ENCODE data around the gene ANKRD55. TPM values are rescaled to one million over a fixed set of nuclear protein-coding genes. Genes with fewer than 3 reads are reported as not detected.

Gene ANKRD55
- total RNA-seq, 1 donor from 2014 or later = not detected

DNA sequence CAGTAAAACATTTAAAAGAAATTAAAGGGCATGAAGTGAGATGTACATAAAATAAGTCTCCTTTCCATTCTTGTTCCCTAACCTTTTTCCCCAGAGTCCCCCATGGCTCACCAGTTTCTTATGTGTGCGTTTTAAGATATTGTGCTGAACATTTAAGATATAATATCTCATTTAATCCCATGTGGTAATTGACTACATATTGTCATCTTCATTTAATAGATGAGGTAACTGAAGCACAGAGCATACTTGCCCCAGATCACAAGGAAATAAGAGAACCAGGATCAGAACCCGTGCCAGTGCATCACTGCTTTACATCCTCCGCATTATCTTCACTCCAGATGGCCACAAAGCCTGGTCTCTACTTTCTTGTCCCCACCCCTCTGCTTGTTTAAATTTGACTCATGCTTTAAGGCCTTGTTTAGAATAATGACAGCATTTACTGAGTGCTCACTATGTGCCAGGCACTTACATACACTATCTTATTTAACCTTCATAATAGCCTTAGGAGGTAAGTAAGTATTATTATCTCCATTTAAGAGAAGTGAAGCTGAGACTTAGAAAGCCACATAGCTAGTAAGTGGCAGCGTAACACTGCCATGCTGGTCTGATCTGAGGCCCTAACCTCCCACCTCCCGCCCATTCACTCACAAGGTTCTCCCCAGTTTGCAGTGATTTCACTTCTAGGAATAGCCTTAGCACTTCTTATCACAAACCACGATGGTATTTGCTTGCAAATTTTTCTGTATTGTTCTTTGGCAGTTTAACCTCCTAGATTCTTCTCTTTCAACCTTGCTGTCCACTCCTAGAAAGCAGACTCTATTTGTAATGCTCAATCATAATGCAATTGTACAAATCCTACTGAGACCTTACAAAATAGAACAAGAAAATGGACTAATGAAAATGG, 160.0 kb downstream of the ANKRD55 start:
- no peak for ATAC-seq

DNA sequence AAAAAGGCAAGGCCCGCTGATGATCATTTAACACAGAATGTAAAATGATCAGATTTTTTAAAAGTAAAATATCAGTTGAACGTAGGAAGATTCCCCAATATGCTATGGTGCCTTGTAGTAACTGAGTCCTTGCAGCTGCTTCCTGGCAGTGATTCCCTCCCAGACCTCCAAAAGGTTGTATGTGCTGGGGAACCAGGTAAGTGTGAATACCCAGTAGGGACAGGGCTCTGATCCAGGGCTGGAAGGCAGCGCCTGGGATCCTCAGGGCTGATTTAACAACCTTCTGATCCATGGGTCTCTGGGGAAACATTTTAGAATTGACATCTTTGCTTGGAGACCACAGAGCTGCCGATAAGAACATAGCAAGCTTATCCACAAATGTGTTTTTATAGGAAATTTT, 161.7 kb downstream of the ANKRD55 start:
- ATAC-seq = no peak

DNA sequence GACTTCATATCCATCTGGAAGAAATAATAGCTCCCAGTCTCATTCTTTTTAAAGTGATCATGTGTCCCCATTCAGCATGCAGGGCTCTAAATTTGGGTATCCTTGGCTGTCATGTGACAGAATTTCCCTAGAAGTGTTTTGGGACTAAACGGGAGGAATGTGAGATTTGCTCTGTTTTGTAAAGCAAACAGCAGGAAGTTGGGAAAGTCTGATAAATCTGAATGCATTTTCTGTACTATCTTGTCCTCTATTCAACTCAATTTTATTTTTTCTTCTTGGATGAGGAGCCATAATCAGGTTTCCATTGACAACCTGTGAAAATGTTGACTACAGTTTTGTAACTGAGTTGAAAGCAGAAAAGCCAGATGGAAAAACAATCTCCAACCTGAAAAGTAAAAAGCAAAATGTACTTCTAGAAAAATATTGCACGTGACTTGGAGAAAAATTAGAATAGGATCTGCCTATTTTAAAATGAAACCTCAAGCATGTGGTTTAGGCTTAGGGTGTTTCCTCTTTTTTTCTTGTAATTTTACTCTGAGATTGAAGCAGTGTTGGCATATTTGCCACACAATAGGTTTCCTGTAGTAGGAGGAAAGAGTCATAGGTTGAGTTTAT, 162.2 kb downstream of the ANKRD55 start:
- no peak for ATAC-seq

DNA sequence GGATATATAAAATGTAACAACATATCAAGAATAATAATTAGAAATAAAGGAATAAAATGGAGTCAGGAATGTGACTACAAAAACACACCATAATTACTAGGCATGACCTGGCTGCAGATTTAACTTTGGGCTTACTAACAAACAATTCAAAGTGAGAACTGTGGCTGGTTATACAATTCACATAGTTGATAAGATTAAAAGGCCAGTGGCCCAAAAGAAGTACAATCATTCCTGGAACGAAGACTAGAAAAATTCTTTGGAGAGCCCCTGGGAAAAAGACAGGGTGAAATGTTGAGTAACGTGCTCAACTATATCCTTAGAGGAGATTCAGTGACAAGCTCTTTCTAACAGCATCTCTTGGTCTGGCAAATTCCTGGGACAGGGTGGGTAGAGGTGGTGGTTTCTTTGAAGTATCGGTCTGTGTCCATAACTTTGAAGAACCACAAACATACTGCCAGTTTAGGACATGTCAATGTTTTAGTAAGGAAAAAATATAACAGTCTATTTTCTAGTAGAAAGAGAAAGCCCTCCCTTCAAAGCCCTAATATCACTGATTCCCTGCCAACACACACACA, 163.4 kb downstream of the ANKRD55 start:
- ATAC-seq = no peak

DNA sequence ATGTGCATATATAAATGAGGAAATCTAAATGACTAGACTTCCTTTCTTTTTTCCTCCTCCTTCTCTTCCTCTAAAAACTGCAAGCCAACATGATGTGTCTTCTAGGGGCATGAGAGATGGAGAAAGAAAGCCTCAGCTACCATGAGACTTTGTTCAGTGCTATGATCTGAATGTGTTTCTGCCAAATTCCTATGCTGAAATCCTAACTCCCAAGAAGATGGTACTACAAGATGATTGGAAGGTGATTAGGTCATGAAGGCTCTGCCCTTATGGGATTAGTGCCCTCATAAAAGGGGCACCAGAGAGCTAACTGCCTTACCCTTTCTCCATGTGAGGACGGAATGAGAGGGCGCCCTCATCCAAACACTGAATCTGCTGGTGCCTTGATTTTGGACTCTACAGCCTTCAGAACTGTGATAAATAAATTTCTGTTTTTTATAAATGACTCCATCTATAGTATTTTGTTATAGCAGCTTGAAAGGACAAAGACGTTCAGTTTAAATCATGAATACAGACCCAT, 166.1 kb downstream of the ANKRD55 start:
- no peak for ATAC-seq

DNA sequence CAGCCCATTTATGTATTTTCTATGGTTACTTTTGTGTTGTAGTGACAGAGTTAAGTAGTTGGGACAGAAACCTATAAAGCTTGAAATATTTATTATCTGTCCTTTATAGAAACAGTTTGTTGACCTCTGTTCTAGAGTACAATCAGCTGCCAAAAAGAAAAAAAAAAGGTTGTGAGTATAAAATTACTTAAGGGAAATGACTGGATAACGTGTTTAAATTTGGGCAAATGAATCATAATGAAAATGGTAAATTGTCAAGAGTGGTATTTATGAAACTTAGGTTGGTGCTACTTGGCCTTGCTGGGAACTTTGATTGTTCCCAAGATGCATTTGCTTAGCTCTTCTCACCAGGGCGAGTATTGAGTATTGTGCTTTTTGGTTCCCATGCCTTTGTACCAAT, 168.1 kb downstream of the ANKRD55 start:
- no peak for ATAC-seq

DNA sequence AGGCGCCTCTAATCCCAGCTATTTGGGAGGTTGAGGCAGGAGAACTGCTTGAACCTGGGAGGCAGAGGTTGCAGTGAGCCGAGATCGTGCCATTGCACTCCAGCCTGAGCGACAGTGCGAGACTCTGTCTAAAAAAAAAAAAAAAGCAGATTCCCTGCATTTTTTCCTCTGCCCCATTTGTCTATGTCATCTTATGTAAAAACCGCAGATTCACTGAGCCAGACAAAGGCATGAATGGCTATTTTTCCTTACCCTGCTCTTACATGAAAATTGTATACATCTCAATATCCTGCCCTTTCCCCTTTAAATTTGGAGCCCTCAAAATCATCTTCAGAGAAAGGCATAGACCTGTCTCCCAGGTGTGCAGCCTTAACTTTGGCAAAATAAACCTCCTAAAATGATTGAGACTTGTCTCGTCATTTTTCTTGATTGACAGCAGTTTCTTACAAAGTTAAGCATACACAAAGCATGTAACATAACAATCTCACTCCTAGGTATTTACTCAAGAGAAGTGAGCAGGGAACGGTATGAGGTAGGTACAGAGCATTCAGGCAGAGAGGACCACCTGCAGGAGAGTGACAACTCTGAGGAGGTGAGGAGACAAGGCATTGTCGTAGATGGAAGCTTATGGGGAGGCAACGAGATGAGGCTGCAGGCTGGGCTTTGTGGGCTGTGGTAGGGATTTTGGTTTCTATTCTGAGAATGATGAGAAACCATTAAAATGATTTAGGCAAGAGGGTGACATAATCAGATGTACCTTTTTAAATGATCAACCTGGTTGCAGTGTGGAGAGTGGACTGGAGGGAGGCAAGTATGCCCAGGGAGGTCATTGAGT, 172.6 kb downstream of the ANKRD55 start:
- ATAC-seq = no peak

DNA sequence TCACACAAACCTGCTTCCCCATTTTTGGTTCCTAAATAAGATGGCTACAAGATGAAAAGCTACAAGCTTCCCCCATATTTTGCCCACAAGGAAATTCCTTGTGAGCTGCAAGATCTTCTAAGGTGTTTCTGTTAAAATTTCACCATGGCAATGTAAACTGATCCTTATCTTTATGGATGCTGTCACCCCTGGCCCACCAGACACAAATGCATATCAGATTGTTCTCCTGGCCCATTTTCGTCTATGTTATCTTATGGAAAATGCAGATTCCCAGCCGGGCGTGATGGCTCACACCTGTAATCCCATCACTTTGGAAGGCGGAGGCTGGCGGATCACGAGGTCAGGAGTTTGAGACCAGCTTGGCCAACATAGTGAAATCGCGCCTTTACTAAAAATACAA, 173.3 kb downstream of the ANKRD55 start:
- no peak for ATAC-seq

DNA sequence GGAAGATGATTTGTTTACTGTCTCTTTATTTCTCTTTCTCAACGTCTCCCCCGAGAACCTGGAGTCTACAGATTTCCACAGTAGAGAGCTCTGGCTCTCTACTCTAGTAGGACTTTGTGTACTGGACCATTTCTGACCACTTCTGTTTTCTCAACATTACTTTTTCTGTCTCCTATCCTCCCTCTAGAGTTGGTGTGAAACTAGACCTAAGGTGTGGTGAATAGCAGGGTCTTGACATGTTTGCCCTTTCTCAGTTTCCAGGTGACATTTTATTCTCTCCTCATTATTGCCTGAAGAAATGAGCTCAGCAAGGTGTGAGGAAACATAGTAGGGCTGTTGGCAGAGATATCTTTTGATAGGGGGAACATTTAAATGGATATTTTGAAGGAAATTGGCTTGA, 176.3 kb downstream of the ANKRD55 start:
- no peak for ATAC-seq

DNA sequence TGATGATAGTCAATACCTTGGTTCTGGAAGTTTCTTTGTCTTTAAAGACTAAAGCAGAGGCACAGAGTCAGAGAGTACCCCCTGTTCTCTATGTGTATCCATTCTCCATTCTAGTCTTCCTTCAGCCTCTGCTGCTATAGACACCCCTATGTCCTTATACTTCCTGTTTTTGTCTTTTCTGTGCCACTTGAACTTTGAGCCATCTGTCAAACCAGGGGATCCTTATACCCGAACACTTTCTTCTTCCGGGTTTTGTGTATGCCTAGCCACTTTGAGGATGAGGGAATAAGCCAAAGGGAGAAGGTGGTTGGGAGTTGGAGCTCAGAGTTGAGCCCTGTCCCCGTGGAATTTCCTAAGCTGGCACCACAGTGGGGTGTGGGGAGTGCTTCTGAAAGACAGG, 177.3 kb downstream of the ANKRD55 start:
- no peak for ATAC-seq

DNA sequence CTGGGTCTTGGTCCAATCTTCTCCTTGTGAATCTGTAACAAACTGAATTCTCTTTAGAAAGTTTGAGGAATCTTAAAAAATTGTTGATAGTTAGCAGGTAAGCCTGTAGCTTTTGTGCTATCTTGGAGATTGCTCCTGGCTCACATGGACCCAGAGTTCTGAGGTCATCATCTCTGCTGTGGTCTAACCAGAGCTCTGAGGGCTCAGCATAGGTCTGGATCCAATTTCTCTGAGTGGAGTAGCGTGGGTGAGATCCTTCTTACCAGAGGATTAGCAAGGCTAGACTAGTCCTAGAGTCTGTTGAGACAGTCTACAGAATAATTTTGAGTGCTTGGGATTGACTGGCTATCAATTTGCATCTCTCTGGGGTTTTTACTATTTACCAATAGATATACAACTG, 177.8 kb downstream of the ANKRD55 start:
- no peak for ATAC-seq

DNA sequence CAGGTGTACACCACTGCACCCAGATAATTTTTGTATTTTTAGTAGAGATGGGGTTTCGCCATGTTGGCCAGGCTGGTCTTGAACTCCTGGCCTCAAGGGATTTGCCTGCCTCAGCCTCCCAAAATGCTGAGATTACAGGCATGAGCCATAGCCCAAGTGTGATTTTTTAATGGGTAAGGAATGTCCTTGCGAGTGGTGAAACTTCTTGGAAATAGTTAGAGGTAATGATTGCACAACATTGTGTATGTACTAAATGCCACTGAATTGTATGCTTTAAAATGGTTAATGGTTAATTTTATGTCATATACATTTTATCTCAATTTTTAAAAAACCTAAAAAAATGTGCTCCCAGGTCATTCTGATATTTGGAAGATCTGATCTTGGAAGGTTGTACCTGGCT, 178.5 kb downstream of the ANKRD55 start:
- no peak for ATAC-seq

DNA sequence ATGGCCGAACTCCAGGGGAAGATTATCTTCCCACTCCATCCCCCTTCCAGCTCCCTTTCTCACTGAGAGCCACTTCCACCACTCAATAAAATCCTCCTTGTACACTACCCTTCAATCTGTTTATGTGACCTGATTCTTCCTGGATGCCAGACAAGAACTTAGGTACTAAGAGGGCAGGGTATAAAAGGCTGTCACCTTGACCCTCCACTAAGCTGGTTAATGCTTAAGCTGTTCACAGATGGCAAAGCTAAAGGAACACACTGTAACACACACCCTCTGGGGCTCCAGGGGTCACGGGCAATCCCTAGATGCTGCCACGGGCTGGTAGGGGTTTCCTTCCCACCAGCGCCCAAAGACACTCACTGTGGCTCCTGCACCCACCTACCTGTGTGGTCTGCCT, 179.8 kb downstream of the ANKRD55 start:
- ATAC-seq = no peak

DNA sequence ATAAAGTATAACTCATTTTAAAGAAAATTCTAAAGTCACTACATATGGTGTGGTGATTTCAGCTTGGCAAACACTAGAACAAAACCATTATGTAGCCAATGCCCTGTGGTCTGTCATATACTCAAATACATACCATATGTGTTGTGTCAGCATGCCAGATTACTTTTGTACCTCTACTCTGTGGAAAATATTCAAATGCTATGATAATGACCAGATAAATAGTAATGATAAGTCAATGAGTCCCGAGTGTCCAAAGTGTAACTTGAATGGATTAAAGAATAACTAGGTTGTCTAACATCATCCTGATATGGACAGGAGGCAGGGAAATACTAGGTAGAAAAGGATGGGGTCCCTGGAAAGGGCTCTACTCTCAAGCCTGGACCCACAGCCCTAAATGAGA, 180.4 kb downstream of the ANKRD55 start:
- ATAC-seq = no peak

DNA sequence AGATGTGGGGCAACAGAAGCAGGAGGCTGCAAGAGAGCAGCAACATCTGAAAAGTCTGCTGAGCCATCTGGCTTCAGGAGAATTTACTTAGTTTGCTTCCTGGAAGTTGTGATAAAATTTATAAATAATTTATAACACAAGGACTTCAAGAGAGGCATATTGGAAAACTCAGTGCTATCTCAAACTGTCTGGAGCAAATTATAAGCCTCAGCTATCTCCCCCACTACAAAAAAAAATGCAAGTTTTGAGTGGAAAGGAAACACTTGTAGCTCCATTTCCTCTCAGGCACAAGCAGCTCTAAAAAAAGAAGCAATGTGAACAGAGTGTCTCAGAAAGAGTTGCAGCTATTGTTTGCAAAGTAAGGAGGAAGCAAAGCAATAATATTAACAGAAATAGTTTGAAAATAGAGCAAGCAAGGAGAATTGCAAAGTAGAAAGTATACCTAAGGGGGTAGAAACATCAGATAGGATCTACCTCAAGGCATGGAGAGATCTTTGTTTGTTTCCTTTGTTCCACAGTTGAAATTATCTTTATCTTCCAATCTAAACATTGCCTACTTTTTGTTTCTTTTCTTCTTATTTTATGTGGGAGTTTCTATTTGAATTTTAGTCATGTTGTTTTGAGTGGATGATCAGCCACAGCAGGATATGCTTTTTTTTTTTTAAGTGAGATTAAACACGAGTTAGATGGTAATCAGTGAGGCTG, 182.4 kb downstream of the ANKRD55 start:
- ATAC-seq = no peak

Other genes with a start within 250 kb of the ANKRD55 start
- 55.2 TPM for gene IL6ST, start 238.4 kb downstream of the ANKRD55 start, total RNA-seq

Measured in esophagus mucosa (tissue), 1 donor.